ENCODE measurements around the gene KAT6B.

- TF ChIP-seq EP300 (conservative IDR thresholded peaks at IDR 0.05; ENCODE audit: poor library complexity, severe bottlenecking), result no peak
- TF ChIP-seq, protein P1, sequence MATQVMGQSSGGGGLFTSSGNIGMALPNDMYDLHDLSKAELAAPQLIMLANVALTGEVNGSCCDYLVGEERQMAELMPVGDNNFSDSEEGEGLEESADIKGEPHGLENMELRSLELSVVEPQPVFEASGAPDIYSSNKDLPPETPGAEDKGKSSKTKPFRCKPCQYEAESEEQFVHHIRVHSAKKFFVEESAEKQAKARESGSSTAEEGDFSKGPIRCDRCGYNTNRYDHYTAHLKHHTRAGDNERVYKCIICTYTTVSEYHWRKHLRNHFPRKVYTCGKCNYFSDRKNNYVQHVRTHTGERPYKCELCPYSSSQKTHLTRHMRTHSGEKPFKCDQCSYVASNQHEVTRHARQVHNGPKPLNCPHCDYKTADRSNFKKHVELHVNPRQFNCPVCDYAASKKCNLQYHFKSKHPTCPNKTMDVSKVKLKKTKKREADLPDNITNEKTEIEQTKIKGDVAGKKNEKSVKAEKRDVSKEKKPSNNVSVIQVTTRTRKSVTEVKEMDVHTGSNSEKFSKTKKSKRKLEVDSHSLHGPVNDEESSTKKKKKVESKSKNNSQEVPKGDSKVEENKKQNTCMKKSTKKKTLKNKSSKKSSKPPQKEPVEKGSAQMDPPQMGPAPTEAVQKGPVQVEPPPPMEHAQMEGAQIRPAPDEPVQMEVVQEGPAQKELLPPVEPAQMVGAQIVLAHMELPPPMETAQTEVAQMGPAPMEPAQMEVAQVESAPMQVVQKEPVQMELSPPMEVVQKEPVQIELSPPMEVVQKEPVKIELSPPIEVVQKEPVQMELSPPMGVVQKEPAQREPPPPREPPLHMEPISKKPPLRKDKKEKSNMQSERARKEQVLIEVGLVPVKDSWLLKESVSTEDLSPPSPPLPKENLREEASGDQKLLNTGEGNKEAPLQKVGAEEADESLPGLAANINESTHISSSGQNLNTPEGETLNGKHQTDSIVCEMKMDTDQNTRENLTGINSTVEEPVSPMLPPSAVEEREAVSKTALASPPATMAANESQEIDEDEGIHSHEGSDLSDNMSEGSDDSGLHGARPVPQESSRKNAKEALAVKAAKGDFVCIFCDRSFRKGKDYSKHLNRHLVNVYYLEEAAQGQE (IDR thresholded peaks at IDR 0.05; ENCODE audit: borderline replicate concordance), result no peak
- TF ChIP-seq, protein P2, sequence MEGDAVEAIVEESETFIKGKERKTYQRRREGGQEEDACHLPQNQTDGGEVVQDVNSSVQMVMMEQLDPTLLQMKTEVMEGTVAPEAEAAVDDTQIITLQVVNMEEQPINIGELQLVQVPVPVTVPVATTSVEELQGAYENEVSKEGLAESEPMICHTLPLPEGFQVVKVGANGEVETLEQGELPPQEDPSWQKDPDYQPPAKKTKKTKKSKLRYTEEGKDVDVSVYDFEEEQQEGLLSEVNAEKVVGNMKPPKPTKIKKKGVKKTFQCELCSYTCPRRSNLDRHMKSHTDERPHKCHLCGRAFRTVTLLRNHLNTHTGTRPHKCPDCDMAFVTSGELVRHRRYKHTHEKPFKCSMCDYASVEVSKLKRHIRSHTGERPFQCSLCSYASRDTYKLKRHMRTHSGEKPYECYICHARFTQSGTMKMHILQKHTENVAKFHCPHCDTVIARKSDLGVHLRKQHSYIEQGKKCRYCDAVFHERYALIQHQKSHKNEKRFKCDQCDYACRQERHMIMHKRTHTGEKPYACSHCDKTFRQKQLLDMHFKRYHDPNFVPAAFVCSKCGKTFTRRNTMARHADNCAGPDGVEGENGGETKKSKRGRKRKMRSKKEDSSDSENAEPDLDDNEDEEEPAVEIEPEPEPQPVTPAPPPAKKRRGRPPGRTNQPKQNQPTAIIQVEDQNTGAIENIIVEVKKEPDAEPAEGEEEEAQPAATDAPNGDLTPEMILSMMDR (IDR thresholded peaks at IDR 0.05; ENCODE audit: poor library complexity, severe bottlenecking), result no peak
Measured at GRCh38 chr10:74912682-74913081, 86.3 kb downstream of the KAT6B start.
